Gastroesophageal sphincter (tissue), 3 donors: Measurements from ENCODE around the gene MYZAP.

Source experiments
- EP300 ChIP-seq: sonication (generic); formaldehyde crosslinking; IDR thresholded peaks from one replicate; pipeline ENCODE4 v1.6.1; 2017; ENCODE audit warnings: antibody characterized with exemption, mild to moderate bottlenecking
- POLR2A ChIP-seq, 2 donors: fragments of 450-650 bp; IDR thresholded peaks; one replicate each; pipeline ENCODE4 v1.6.1; 2017; ENCODE audit warnings: antibody characterized with exemption in 2 of 2, mild to moderate bottlenecking in 2 of 2, moderate library complexity in 1 of 2
- TF ChIP-seq, protein P1 (sequence below), 4 experiments: fragments of 200-600 bp in 2 of 4; fragments of 450-650 bp in 2 of 4; sonication (generic) in 1 of 4; IDR thresholded peaks; one replicate each; pipeline ENCODE4 v1.5.1; 2017 to 2019; ENCODE audit warnings: antibody characterized with exemption in 4 of 4, mild to moderate bottlenecking in 2 of 4, moderate library complexity in 2 of 4

DNA sequence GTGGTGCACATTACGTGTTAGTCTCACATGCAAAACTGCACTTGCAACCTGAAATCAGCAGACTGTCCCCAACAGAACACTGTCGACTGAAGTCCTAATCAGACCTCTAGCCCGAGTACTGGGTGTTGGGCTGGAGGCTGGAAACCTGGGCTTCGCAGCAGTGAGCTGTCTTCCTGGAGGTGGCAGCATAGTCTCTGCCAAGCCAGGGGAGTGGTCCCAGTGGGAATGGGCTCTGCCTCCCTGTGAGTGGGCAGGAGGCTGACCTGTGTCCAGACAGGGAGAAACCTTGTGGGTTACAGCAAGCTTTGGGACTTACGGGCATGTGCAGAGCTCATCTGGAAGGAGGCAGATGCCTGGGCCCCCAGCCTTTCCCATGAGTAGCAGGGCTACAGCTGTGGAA lies 38.2 kb upstream of the MYZAP start:
- TF ChIP-seq, protein P1, sequence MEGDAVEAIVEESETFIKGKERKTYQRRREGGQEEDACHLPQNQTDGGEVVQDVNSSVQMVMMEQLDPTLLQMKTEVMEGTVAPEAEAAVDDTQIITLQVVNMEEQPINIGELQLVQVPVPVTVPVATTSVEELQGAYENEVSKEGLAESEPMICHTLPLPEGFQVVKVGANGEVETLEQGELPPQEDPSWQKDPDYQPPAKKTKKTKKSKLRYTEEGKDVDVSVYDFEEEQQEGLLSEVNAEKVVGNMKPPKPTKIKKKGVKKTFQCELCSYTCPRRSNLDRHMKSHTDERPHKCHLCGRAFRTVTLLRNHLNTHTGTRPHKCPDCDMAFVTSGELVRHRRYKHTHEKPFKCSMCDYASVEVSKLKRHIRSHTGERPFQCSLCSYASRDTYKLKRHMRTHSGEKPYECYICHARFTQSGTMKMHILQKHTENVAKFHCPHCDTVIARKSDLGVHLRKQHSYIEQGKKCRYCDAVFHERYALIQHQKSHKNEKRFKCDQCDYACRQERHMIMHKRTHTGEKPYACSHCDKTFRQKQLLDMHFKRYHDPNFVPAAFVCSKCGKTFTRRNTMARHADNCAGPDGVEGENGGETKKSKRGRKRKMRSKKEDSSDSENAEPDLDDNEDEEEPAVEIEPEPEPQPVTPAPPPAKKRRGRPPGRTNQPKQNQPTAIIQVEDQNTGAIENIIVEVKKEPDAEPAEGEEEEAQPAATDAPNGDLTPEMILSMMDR (IDR thresholded peaks at IDR 0.05): no peak
- TF ChIP-seq POLR2A (IDR thresholded peaks at IDR 0.05): no peak
- TF ChIP-seq EP300: no peak
